Urinary bladder (tissue), 4 donors: ENCODE results near the gene DGCR2. TPM values are rescaled to one million over a fixed set of nuclear protein-coding genes. Genes with fewer than 3 reads are reported as not detected.
"Not testable (repeated sequence)": the region's sequence is repeated elsewhere in the genome, so short reads cannot be mapped to it uniquely, and the experiment has no call there.

Source experiments
- DNase-seq: peaks from one replicate; pipeline ENCODE4 v3.0.0-alpha.2; 2015; ENCODE audit errors: extremely low spot score
- H3K27ac ChIP-seq: one replicate; pipeline ENCODE4 v1.5.1; 2013; ENCODE audit warnings: low read depth, mild to moderate bottlenecking, moderate library complexity
- H3K36me3 ChIP-seq: one replicate; pipeline ENCODE4 v1.6.1; 2013; ENCODE audit warnings: mild to moderate bottlenecking, moderate library complexity; ENCODE audit not compliant: insufficient read depth
- H3K4me1 ChIP-seq: one replicate; pipeline ENCODE4 v1.6.1; 2013; ENCODE audit warnings: mild to moderate bottlenecking, moderate library complexity; ENCODE audit not compliant: insufficient read depth
- H3K4me3 ChIP-seq: one replicate; pipeline ENCODE4 v1.5.1; 2013; ENCODE audit warnings: low read depth, low read length
- WGBS: extraction: QIAGEN DNeasy Blood & Tissue Kit; methylation state at CpG from one replicate; pipeline ENCODE4 v1.1.7; 2013; 5-methylcytosine and 5-hydroxymethylcytosine counted together
- polyA plus RNA-seq: library from polyadenylated mRNA; stranded (reverse); fragments of 200-250 nt; gene quantifications from one replicate; pipeline ENCODE4 v1.2.3, GENCODE V29; 2013
- total RNA-seq: library from RNA; depleted of rRNA; stranded (reverse); fragments of >200 nt; gene quantifications from one replicate; pipeline ENCODE4 v1.2.3, GENCODE V29; 2014
- donor health status: healthy with polysubstance abuse.
- donor health status: healthy.

Gene DGCR2
- total and polyA plus RNA-seq, 2 donors = 41.4 to 61.0 TPM

- H3K36me3 ChIP-seq, H3K4me3 ChIP-seq, H3K4me1 ChIP-seq, DNase-seq, H3K27ac ChIP-seq: not testable (repeated sequence)
- 97% methylated on average over 29 of the region's 30 CpGs for WGBS
Observed at GRCh38 chr22:19084126-19084525, 38.1 kb downstream of the DGCR2 start.

- Histone ChIP-seq H3K36me3 (no peaks in the 10 kb centered on the region), H3K27ac (no peak overlapping the region), H3K4me3 (no peak overlapping the region), H3K4me1 (no peaks in the 10 kb centered on the region)
- no peak for DNase-seq
- WGBS = 96% methylated on average over 13 of the region's 13 CpGs
Observed at GRCh38 chr22:19082793-19083192, 39.4 kb downstream of the DGCR2 start.

- Histone ChIP-seq H3K4me3 (no peak overlapping the region), H3K27ac (no peak overlapping the region), H3K4me1 (no peaks in the 10 kb centered on the region), H3K36me3 (no peaks in the 10 kb centered on the region)
- 77% methylated on average over 3 of the region's 3 CpGs for WGBS
- no peak for DNase-seq
Observed at GRCh38 chr22:19082101-19082500, 40.1 kb downstream of the DGCR2 start.

GRCh38 chr22:19081351-19081750 lies 40.9 kb downstream of the DGCR2 start:
- Histone ChIP-seq H3K36me3 (no peaks in the 10 kb centered on the region), H3K4me3 (no peak overlapping the region), H3K27ac (no peak overlapping the region), H3K4me1 (no peaks in the 10 kb centered on the region)
- no peak for DNase-seq
- WGBS = 74% methylated on average over 3 of the region's 3 CpGs

- no peaks in the 10 kb centered on the region for H3K4me1 ChIP-seq
- 98% methylated on average over 3 of the region's 3 CpGs for WGBS
Observed at GRCh38 chr22:19080853-19081252, 41.4 kb downstream of the DGCR2 start.

GRCh38 chr22:19079691-19080090 lies 42.5 kb downstream of the DGCR2 start:
- Histone ChIP-seq H3K27ac (no peak overlapping the region), H3K4me3 (no peak overlapping the region), H3K4me1 (no peaks in the 10 kb centered on the region), H3K36me3 (no peaks in the 10 kb centered on the region)
- DNase-seq = no peak
- 91% methylated on average over 4 of the region's 4 CpGs for WGBS

More at GRCh38 chr22:19080853-19081252, 41.4 kb downstream of the DGCR2 start:
- no peak for DNase-seq
- H3K36me3 ChIP-seq = no peaks in the 10 kb centered on the region
- H3K27ac ChIP-seq = no peak overlapping the region
- H3K4me3 ChIP-seq = no peak overlapping the region

- WGBS = 97% methylated on average over 1 of the region's 1 CpG
- no peak overlapping the region for H3K27ac ChIP-seq
- H3K4me1 ChIP-seq = no peaks in the 10 kb centered on the region
- no peaks in the 10 kb centered on the region for H3K36me3 ChIP-seq
- no peak overlapping the region for H3K4me3 ChIP-seq
- no peak for DNase-seq
Observed at GRCh38 chr22:19075404-19075803, 46.8 kb downstream of the DGCR2 start.

GRCh38 chr22:19072853-19073252 lies 49.4 kb downstream of the DGCR2 start:
- not testable (repeated sequence) for DNase-seq, H3K4me3 ChIP-seq, H3K36me3 ChIP-seq

GRCh38 chr22:19070397-19071169 lies 51.6 kb downstream of the DGCR2 start:
- Histone ChIP-seq H3K4me3 (no peak overlapping the region), H3K27ac (no peak overlapping the region), H3K4me1 (no peaks in the 10 kb centered on the region), H3K36me3 (no peaks in the 10 kb centered on the region)
- 76% methylated on average over 5 of the region's 5 CpGs for WGBS
- DNase-seq = no peak

More at GRCh38 chr22:19072853-19073252, 49.4 kb downstream of the DGCR2 start:
- H3K4me1 ChIP-seq, H3K27ac ChIP-seq: not testable (repeated sequence)

- WGBS = 96% methylated on average over 3 of the region's 3 CpGs
- Histone ChIP-seq H3K4me3 (no peak overlapping the region), H3K36me3 (peaks cover 2% of the 10 kb centered on the region), H3K4me1 (no peaks in the 10 kb centered on the region), H3K27ac (no peak overlapping the region)
- no peak for DNase-seq
Observed at GRCh38 chr22:19069451-19069850, 52.8 kb downstream of the DGCR2 start.

- WGBS = 84% methylated on average over 5 of the region's 5 CpGs
- no peak overlapping the region for H3K27ac ChIP-seq
- peaks cover 2% of the 10 kb centered on the region for H3K36me3 ChIP-seq
- H3K4me1 ChIP-seq = no peaks in the 10 kb centered on the region
- no peak for DNase-seq
- no peak overlapping the region for H3K4me3 ChIP-seq
Observed at GRCh38 chr22:19068784-19069271, 53.4 kb downstream of the DGCR2 start.

GRCh38 chr22:19067696-19068348 lies 54.4 kb downstream of the DGCR2 start:
- Histone ChIP-seq H3K36me3 (peaks cover 2% of the 10 kb centered on the region), H3K4me3 (no peak overlapping the region), H3K4me1 (no peaks in the 10 kb centered on the region), H3K27ac (no peak overlapping the region)
- WGBS = 94% methylated on average over 21 of the region's 21 CpGs
- no peak for DNase-seq

- no peak for DNase-seq
- no peaks in the 10 kb centered on the region for H3K4me1 ChIP-seq
- H3K4me3 ChIP-seq = no peak overlapping the region
- H3K36me3 ChIP-seq = peaks cover 2% of the 10 kb centered on the region
- 95% methylated on average over 11 of the region's 11 CpGs for WGBS
- H3K27ac ChIP-seq = no peak overlapping the region
Observed at GRCh38 chr22:19066531-19067271, 55.5 kb downstream of the DGCR2 start.
